ENCODE data around the gene RAPGEF4.
A peak's percentile ranks its signal among the peaks of the same experiment; 100 is the strongest.

RAPGEF4 gene

DNA sequence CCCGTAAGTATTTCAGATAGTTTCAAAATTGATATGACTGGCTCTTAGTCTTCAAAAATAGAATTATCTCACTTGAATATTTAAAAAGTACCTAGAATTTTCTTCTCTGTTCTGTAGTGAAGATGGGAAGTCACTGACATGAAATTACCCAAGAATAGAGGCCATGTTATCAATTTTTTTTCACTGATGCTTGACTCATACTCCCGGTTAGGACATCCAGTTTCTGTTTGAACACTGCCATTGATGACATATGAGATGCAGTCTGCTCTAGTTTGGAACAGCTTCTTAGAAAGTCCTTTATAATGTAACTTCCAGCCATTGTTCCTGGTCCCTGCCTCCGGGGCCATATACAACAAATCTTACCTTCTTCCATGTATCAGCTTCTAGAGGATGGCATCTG is 366.0 kb downstream of the RAPGEF4 start:
- DNase-seq (ENCODE audit: low spot score): peak; percentile 29

All from hepatic stellate cell (primary cell).